Myocyte (in vitro differentiated cells): ENCODE results near the gene KNOP1. TPM values are rescaled to one million over a fixed set of nuclear protein-coding genes. Genes with fewer than 3 reads are reported as not detected.

Experiments used
- DNase-seq: peaks from one replicate; pipeline ENCODE4 v3.0.0-alpha.2; 2012; ENCODE audit warnings: low read depth
- total RNA-seq: library from RNA; depleted of rRNA; stranded (reverse); fragments of >200 nt; gene quantifications from 2 replicates; pipeline ENCODE4 v1.2.3, GENCODE V29; 2014

KNOP1 gene
- total RNA-seq, 1 donor from 2014 or later = 22.6 TPM

- DNase-seq = peak; percentile 78
Measured at GRCh38 chr16:19708296-19709205, 9.5 kb downstream of the KNOP1 start.

DNA sequence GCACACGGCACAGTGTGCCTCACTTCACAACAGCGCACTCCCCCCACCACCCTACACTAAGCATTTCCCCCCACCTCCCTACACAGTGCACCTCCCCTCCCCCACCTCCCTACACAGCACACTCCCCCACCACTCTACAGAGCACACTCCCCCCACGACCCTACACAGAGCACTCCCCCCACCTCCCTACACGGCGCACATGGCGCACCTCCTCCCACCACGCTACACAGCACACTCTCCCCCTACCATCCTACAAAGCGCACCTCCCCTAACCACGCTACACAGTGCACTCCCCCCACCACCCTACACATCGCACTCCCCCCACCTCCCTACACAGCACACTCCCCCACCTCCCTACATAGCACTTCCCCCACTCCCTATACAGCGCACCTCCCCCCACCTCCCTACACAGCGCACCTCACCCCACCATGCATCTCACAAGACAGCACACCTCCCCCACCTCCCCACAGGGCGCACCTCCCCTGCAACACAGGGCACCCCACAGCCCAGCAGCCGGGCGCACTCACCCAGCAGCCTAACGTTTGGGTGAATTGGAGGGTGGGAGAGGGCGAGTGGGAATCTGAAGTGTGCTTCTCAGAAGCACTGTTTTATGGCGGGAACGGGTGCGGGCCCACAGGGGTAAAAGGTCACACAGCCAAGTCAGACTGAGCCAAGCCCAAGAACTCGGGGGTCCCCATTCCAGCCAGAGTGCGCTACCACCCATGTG is 10.3 kb downstream of the KNOP1 start:
- DNase-seq = no peak

GRCh38 chr16:19706846-19707245 is 11.2 kb downstream of the KNOP1 start:
- DNase-seq = no peak

DNA sequence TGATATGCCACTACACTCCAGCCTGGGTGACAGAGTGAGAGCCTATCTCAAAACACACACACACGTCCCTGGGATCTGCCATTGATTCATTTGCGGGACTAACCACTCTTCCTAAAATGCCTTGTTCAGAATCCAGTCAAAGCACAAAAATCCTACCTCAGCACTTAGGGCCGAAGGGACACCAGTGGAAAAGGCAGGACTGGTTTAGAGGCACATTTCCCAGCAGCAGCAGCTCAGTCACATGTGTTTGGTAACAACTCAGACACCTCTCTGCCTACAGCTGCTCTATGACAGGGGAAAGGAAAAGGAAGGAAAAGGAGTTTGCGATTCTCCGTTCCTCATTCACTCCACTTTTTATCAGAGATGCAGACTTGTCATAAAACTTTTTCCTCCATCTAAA is 12.2 kb downstream of the KNOP1 start:
- DNase-seq = no peak

GRCh38 chr16:19705146-19705501 is 12.9 kb downstream of the KNOP1 start:
- DNase-seq = no peak

DNA sequence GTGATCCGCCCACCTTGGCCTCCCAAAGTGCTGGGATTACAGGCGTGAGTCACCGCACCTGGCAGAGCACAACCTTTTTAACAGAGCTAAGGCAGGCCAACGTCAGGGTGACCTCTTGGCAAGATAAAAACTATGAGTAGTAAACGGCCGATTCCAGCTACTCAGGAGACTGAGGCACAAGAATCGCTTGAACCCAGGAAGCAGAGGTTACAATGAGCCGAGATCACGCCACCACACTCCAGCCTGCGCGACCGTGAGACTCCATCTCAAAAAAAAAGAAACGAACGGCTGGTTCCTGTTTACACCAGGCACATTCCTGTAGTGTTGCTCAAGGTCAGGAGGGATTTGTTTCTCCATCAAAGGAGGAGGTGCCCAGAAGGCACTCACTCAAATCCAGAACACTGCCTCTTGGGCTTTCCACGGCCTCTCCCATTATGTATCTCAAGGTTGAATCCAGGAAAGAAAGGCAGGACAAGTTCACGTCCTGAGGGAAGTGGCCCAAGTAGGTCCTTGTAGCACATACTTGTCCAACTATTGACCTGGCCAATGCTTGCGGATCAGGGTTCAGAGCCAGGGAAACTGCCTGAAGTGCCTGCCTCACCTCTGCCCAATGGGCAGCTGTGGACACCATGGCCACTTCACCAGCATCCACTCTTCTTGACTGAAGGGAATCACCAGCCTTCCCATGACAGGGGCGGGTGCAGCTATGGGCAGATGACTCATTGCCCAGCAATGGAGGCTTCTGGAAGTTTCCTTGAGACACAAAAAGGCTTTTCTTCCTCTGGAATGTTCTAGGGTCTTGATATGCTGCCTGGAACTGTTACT is 13.5 kb downstream of the KNOP1 start:
- DNase-seq = peak; percentile 43

GRCh38 chr16:19703172-19703889 is 14.7 kb downstream of the KNOP1 start:
- DNase-seq = no peak

DNA sequence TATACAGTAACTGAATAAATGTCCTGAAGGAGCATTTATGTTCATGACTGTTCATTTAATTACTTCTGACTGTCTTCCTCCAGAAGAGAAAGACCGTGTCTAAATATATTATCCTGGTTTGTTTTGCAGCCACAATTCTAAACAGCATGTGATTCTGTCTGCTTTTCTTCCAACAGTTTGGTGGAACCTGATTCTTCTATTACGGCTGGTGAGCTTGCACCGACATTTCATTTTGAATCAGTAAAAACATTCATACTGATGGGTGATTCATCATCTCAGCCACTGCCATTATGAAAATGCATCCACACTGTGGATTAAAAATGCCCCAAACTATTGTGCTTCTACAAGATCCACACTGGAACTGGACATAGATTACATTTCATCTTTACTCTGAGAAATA is 16.9 kb downstream of the KNOP1 start:
- no peak for DNase-seq

DNA sequence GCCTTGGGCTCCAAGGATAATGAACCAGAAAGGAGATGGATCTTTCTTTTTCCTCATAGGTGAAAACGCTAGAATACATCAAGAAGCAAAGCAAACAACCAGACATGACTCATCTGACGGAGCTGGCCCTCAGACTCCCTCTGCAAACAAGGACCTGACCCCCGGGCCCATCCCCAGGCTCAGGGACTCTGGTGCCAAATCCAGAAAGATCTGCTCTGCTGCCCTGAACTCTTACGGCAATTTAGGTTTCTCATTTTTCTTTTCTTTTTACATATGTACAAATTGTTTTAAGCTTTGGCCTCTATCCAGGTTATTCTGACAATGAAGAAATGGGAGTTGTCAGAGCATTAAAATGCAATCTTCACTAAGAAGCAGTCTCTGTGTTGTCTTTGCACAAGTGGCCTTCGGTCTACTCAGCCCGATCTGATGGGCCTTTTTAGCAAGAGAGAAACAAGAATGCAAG is 17.7 kb downstream of the KNOP1 start:
- no peak for DNase-seq

DNA sequence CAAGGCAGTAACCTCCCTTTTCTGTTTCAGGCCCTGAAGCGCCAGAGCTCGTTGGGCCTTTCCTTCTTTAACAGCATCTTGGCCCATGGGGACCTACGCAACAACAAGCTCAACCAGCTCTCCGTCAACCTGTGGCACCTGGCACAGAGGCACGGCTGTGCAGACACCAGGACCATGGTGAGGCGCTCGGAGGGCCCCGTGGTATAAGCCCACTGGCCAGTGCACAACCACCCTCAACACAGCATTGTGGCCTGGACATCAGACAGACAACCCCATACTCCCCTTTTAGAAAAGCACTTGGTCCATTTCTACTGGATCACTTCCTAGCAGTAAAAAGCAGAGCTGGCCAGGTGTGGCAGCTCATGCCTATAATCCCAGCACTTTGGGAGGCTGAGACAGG is 18.6 kb downstream of the KNOP1 start:
- DNase-seq = no peak

GRCh38 chr16:19698480-19699465 is 19.3 kb downstream of the KNOP1 start:
- DNase-seq = peak; percentile 49

- DNase-seq = no peak
Measured at GRCh38 chr16:19697756-19698318, 20.2 kb downstream of the KNOP1 start.

DNA sequence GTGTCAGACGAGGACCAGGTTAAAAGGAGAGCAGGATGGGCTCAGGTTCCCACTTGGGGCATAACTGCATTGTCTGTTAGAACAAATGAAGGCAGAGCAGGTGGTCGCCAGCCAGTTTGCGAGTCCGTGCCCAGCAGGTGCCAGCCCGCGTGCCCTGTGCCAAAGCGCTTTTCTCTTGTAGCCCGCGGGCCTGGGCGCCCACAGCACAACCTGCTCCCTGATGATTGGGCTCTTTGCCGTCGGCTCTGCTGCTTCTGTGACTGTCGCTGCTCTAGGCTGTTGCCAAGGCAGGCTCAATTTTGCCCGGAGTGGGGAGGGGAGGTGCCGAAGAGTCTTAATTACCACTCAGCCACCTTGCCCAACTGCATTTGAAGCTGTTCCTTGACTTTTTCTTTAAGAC is 21.1 kb downstream of the KNOP1 start:
- no peak for DNase-seq

DNA sequence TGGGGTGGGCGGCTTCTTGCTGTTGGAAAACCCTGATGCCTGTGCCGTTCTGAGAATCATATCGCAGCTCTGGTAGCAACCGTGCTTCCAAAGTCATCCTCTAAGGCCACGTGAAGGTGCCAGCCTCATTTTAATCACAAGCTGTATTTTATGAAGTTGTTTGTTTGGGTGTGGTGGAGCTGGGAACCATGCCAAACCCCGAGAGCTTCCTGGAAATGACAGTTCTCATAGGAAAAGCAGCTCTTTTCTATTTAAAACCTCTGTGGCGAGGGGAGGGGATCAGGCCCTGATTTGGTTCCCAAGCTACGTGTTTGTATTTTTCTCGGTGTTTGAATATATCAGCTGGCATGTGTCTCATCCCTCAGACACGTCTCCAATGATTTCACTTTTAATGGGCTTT is 21.7 kb downstream of the KNOP1 start:
- DNase-seq = peak; percentile 92

GRCh38 chr16:19694989-19695388 is 23.0 kb downstream of the KNOP1 start:
- DNase-seq = no peak

DNA sequence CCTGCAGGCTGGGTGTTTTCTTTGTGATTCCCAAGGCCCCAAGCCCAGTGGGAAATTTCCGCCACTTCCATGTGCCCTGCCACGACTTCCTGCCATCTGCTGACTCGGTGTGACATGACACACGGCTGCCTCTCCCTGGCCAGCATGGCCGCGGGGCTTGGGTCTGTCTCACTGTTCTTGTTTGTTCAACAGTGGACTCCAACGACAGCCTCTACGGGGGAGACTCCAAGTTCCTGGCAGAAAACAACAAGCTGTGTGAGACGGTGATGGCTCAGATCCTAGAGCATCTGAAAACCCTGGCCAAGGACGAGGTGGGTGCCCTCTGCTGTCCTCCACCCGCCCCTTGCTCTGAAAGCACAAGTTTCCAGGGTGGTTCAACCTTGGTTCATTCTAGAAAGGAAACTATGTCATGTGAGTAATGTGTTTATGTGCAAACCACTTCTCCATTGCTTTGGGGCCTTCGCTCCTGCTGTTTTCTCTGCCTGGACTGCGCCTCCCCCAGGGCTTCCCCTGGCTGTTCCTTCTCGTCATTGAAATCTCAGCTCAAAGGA is 26.8 kb downstream of the KNOP1 start:
- DNase-seq = no peak

GRCh38 chr16:19690196-19690595 is 27.8 kb downstream of the KNOP1 start:
- no peak for DNase-seq

GRCh38 chr16:19689342-19689741 is 28.7 kb downstream of the KNOP1 start:
- no peak for DNase-seq

DNA sequence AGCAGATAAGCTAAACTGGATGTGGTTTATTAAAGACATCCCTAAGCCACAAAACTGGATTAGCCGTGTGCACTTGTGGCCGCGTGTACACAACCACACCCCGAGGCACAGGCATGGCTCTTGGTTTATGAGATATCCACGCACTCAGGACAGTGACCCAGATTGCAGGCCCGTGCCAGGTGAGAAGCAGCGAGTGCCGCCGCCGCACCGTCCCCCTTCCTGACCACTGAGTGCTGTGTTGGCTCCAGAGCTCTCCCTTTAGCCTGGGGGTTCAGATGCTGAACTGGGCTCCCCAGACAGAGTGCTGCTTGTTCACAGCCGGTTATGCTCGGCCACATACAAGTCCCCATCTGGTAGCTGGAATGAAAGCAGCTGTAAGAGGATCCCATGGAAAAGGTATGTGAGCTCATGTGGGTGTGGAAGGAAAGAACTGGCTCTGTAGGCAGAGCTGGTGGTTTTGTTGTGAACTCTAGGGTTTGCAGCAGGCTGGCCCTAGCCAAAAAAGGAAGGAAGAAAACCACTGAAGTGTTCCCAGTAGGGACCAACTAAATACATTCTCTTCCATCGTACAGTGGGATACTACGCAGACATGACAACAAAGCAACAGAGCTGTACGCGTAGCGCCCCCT is 29.5 kb downstream of the KNOP1 start:
- DNase-seq = peak; percentile 48
